Liver (tissue), 9 donors: Measurements from ENCODE around the gene MED27. TPM values are rescaled to one million over a fixed set of nuclear protein-coding genes. Genes with fewer than 3 reads are reported as not detected.

ENCODE experiments used
- DNase-seq: peaks from one replicate; pipeline ENCODE4 v3.0.0-alpha.2; 2017; ENCODE audit warnings: low spot score
- H3K27ac ChIP-seq, 2 donors: one replicate each; pipeline ENCODE4 v1.7.0; 2013; ENCODE audit warnings: inconsistent platforms in 2 of 2, low read length in 2 of 2, control low read depth in 1 of 2, low read depth in 1 of 2, mild to moderate bottlenecking in 1 of 2
- H3K27me3 ChIP-seq, 4 donors: one replicate each; pipeline versions ENCODE4 v1.6.1 to v1.7.0; 2013; ENCODE audit warnings: low read length in 3 of 4, inconsistent platforms in 1 of 4, mild to moderate bottlenecking in 1 of 4, moderate library complexity in 1 of 4; ENCODE audit not compliant: control insufficient read depth in 4 of 4, insufficient read depth in 4 of 4
- H3K36me3 ChIP-seq, 4 donors: one replicate each; pipeline versions ENCODE4 v1.6.1 to v1.7.0; 2013; ENCODE audit warnings: low read length in 3 of 4, mild to moderate bottlenecking in 3 of 4, low read depth in 1 of 4, moderate library complexity in 1 of 4; ENCODE audit not compliant: control insufficient read depth in 4 of 4, insufficient read depth in 3 of 4
- H3K4me1 ChIP-seq, 4 donors: one replicate each; pipeline versions ENCODE4 v1.6.1 to v1.7.0; 2013; ENCODE audit warnings: low read length in 3 of 4, mild to moderate bottlenecking in 3 of 4, moderate library complexity in 1 of 4; ENCODE audit not compliant: control insufficient read depth in 4 of 4, insufficient read depth in 4 of 4
- H3K4me3 ChIP-seq, 3 donors: one replicate each; pipeline versions ENCODE4 v1.6.1 to v1.7.0; 2013; ENCODE audit warnings: low read length in 3 of 3, control low read depth in 1 of 3, low read depth in 1 of 3, mild to moderate bottlenecking in 1 of 3
- H3K9ac ChIP-seq, 2 donors: one replicate each; pipeline ENCODE4 v1.7.0; 2013; ENCODE audit warnings: low read length in 2 of 2, mild to moderate bottlenecking in 2 of 2, moderate library complexity in 2 of 2, control low read depth in 1 of 2, low read depth in 1 of 2
- H3K9me3 ChIP-seq, 4 donors: one replicate each; pipeline versions ENCODE4 v1.6.1 to v1.7.0; 2013; ENCODE audit warnings: low read length in 3 of 4; ENCODE audit not compliant: control insufficient read depth in 4 of 4
- EGR1 ChIP-seq, 2 donors: IDR thresholded peaks; 2 replicates each; pipeline ENCODE4 v1.6.1; 2016 to 2018; ENCODE audit warnings: antibody characterized with exemption in 2 of 2, low read depth in 2 of 2
- FOXA1 ChIP-seq: IDR thresholded peaks from 2 replicates; pipeline ENCODE4 v1.6.1; 2016; ENCODE audit warnings: antibody characterized with exemption
- FOXA2 ChIP-seq: IDR thresholded peaks from 2 replicates; pipeline ENCODE4 v1.6.1; 2016; ENCODE audit warnings: antibody characterized with exemption
- GABPA ChIP-seq, 2 donors: IDR thresholded peaks in 1 of 2; conservative IDR thresholded peaks in 1 of 2; 2 replicates each; pipeline ENCODE4 v1.6.1; 2016; ENCODE audit warnings: antibody characterized with exemption in 2 of 2, mild to moderate bottlenecking in 1 of 2, moderate library complexity in 1 of 2
- HNF4A ChIP-seq, 2 donors: conservative IDR thresholded peaks; 2 replicates each; pipeline ENCODE4 v1.6.1; 2016; ENCODE audit warnings: antibody characterized with exemption in 2 of 2, mild to moderate bottlenecking in 2 of 2
- JUND ChIP-seq, 2 donors: IDR thresholded peaks; 2 replicates each; pipeline ENCODE4 v1.6.1; 2016; ENCODE audit warnings: antibody characterized with exemption in 2 of 2
- NR2F2 ChIP-seq: IDR thresholded peaks from 2 replicates; pipeline ENCODE4 v1.6.1; 2016; ENCODE audit warnings: antibody characterized with exemption
- RAD21 ChIP-seq, 2 donors: IDR thresholded peaks; 2 replicates each; pipeline ENCODE4 v1.6.1; 2016; ENCODE audit warnings: antibody characterized with exemption in 2 of 2, mild to moderate bottlenecking in 2 of 2
- SP1 ChIP-seq: IDR thresholded peaks from 2 replicates; pipeline ENCODE4 v1.6.1; 2018; ENCODE audit warnings: antibody characterized with exemption, mild to moderate bottlenecking
- TAF1 ChIP-seq: conservative IDR thresholded peaks from 2 replicates; pipeline ENCODE4 v1.6.1; 2016; ENCODE audit warnings: antibody characterized with exemption, mild to moderate bottlenecking
- YY1 ChIP-seq: IDR thresholded peaks from 2 replicates; pipeline ENCODE4 v1.6.1; 2016; ENCODE audit warnings: antibody characterized with exemption, mild to moderate bottlenecking
- WGBS: extraction: QIAGEN DNeasy Blood & Tissue Kit; methylation state at CpG from one replicate; pipeline ENCODE4 v1.1.7; 2013; 5-methylcytosine and 5-hydroxymethylcytosine counted together
- polyA plus RNA-seq, 2 donors: library from polyadenylated mRNA; stranded (reverse) in 1 of 2; unstranded in 1 of 2; fragments of 200-250 nt in 1 of 2; fragments of >200 nt in 1 of 2; fragmentation: Nextera tagmentation in 1 of 2; extraction: Ambion mirVana in 1 of 2; gene quantifications; one replicate each; pipeline versions ENCODE4 v1.2.1 to v1.2.3, GENCODE V29; 2013 to 2015
- total RNA-seq, 2 donors: library from RNA; depleted of rRNA; stranded (reverse); fragments of >200 nt; gene quantifications; one replicate each; pipeline ENCODE4 v1.2.3, GENCODE V29; 2014
- TF ChIP-seq, protein P1 (sequence below): IDR thresholded peaks from 2 replicates; pipeline ENCODE4 v1.6.1; 2016; ENCODE audit warnings: antibody characterized with exemption
- TF ChIP-seq, protein P2 (sequence below): IDR thresholded peaks from 2 replicates; pipeline ENCODE4 v1.6.1; 2016; ENCODE audit warnings: antibody characterized with exemption
- TF ChIP-seq, protein P3 (sequence below): IDR thresholded peaks from 2 replicates; pipeline ENCODE4 v1.6.1; 2016; ENCODE audit warnings: antibody characterized with exemption, mild to moderate bottlenecking
- TF ChIP-seq, protein P4 (sequence below): fragments of 150-350 bp; IDR thresholded peaks from 2 replicates; pipeline ENCODE4 v1.5.1; 2017; ENCODE audit warnings: improper control_type of control experiment, low read depth, low read length; ENCODE audit not compliant: missing input control
- TF ChIP-seq, protein P5 (sequence below): IDR thresholded peaks from 2 replicates; pipeline ENCODE4 v1.6.1; 2016; ENCODE audit warnings: antibody characterized with exemption
- donor health status: healthy.
- donor health status: healthy.
- donor health status: healthy.
- donor health status: healthy.
- donor health status: healthy.

MED27 gene
- total and polyA plus RNA-seq, 4 donors = 4.6 to 7.9 (median 5.5) TPM

DNA sequence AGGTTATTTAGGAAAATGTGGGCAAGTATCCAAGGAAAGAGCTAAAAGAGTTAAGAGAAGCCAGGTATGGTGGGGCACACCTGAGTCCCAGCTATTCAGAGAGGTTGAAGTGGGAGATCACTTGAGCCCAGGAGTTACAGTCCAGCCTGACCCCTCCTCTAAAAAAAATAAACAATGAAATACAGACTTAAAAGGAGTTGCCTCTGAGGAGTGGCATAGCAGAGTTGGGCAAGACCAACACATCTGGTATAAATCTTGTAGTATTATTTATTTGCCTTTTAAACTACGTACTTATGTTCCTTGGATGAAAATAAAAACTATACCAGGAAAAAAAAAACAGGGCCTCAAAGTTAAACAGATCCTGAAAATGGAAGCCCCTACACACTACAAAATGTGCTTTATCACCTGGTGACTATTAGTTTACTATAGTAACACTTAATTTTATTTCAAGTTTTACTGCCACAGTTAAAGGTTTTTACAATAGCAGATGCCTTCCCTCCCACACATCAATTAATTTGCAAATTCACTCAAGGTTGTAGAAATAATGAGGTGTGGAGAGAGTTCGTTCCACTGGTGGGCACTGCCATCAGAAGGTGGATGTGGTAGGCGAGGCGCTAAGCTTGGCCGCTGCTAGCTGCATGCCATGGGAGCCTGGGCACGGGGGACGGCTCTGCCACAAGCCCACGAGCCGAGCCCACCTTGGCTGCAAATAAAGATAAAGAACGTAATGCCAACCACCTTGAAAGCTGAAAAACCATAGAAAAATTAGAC, 48.0 kb downstream of the MED27 start (continued):
- no peak for TF ChIP-seq HNF4A (conservative IDR thresholded peaks at IDR 0.05)
- no peak for TF ChIP-seq FOXA2

DNA sequence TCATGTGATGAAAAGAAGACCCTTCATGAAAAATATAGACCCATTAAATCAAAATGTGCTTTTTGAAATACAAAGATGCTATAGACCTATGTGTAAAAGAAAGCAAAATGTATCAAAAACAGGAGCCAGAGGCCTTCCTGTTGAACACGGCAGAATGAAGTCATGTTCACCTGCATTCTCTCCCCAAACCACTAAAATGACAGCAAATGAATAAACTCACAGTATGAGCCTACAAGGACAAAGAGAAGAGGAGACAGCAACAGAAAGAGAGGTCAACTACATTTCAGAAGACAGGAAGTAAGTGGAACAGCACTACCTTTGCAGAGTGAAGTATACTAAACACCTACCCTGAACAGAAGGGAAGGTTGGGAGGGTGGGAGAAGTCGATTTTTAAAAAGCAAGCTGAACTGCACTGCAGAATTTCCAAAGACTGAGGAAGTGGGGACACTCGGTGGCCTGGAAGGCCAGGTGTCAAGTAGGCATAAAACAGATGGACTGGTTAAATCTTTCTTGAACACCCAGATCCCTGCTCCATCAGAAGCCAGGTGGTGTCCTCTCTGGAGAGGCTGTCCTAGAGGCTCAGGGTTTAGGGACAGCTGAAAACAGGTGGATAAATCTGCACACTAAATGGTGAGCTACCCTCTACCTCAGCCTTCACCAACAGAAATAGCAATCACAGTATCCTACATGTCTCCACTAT, 48.9 kb downstream of the MED27 start:
- TF ChIP-seq EGR1 (IDR thresholded peaks at IDR 0.05; ENCODE audit: low read depth in 2 of 2) (no peak), FOXA1 (no peak), TAF1 (no peak), SP1 (no peak), FOXA2 (no peak), JUND (IDR thresholded peaks at IDR 0.05) (no peak), GABPA (IDR thresholded peaks at IDR 0.05 in 1 of 2, conservative IDR thresholded peaks at IDR 0.05 in 1 of 2) (no peak), YY1 (no peak), RAD21 (IDR thresholded peaks at IDR 0.05) (no peak), NR2F2 (no peak), HNF4A (conservative IDR thresholded peaks at IDR 0.05) (no peak)
- TF ChIP-seq, protein P1, sequence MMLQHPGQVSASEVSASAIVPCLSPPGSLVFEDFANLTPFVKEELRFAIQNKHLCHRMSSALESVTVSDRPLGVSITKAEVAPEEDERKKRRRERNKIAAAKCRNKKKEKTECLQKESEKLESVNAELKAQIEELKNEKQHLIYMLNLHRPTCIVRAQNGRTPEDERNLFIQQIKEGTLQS = no peak
- TF ChIP-seq, protein P2, sequence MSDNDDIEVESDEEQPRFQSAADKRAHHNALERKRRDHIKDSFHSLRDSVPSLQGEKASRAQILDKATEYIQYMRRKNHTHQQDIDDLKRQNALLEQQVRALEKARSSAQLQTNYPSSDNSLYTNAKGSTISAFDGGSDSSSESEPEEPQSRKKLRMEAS = no peak
- TF ChIP-seq, protein P3, sequence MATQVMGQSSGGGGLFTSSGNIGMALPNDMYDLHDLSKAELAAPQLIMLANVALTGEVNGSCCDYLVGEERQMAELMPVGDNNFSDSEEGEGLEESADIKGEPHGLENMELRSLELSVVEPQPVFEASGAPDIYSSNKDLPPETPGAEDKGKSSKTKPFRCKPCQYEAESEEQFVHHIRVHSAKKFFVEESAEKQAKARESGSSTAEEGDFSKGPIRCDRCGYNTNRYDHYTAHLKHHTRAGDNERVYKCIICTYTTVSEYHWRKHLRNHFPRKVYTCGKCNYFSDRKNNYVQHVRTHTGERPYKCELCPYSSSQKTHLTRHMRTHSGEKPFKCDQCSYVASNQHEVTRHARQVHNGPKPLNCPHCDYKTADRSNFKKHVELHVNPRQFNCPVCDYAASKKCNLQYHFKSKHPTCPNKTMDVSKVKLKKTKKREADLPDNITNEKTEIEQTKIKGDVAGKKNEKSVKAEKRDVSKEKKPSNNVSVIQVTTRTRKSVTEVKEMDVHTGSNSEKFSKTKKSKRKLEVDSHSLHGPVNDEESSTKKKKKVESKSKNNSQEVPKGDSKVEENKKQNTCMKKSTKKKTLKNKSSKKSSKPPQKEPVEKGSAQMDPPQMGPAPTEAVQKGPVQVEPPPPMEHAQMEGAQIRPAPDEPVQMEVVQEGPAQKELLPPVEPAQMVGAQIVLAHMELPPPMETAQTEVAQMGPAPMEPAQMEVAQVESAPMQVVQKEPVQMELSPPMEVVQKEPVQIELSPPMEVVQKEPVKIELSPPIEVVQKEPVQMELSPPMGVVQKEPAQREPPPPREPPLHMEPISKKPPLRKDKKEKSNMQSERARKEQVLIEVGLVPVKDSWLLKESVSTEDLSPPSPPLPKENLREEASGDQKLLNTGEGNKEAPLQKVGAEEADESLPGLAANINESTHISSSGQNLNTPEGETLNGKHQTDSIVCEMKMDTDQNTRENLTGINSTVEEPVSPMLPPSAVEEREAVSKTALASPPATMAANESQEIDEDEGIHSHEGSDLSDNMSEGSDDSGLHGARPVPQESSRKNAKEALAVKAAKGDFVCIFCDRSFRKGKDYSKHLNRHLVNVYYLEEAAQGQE = no peak
- TF ChIP-seq, protein P4, sequence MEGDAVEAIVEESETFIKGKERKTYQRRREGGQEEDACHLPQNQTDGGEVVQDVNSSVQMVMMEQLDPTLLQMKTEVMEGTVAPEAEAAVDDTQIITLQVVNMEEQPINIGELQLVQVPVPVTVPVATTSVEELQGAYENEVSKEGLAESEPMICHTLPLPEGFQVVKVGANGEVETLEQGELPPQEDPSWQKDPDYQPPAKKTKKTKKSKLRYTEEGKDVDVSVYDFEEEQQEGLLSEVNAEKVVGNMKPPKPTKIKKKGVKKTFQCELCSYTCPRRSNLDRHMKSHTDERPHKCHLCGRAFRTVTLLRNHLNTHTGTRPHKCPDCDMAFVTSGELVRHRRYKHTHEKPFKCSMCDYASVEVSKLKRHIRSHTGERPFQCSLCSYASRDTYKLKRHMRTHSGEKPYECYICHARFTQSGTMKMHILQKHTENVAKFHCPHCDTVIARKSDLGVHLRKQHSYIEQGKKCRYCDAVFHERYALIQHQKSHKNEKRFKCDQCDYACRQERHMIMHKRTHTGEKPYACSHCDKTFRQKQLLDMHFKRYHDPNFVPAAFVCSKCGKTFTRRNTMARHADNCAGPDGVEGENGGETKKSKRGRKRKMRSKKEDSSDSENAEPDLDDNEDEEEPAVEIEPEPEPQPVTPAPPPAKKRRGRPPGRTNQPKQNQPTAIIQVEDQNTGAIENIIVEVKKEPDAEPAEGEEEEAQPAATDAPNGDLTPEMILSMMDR = no peak
- TF ChIP-seq, protein P5, sequence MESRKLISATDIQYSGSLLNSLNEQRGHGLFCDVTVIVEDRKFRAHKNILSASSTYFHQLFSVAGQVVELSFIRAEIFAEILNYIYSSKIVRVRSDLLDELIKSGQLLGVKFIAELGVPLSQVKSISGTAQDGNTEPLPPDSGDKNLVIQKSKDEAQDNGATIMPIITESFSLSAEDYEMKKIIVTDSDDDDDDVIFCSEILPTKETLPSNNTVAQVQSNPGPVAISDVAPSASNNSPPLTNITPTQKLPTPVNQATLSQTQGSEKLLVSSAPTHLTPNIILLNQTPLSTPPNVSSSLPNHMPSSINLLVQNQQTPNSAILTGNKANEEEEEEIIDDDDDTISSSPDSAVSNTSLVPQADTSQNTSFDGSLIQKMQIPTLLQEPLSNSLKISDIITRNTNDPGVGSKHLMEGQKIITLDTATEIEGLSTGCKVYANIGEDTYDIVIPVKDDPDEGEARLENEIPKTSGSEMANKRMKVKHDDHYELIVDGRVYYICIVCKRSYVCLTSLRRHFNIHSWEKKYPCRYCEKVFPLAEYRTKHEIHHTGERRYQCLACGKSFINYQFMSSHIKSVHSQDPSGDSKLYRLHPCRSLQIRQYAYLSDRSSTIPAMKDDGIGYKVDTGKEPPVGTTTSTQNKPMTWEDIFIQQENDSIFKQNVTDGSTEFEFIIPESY = no peak
- 84% methylated on average over 3 of the region's 3 CpGs for WGBS
- DNase-seq = no peak
- no peaks in the 10 kb centered on the region for H3K9me3 ChIP-seq
- no peaks in the 10 kb centered on the region for H3K27me3 ChIP-seq
- no peak overlapping the region for H3K9ac ChIP-seq
- no peaks in the 10 kb centered on the region for H3K36me3 ChIP-seq
- H3K4me1 ChIP-seq = no peaks in the 10 kb centered on the region
- no peak overlapping the region for H3K4me3 ChIP-seq
- no peak overlapping the region for H3K27ac ChIP-seq
